SK-N-SH (cell line): ENCODE data around the gene TBC1D9B. TPM values are rescaled to one million over a fixed set of nuclear protein-coding genes. Genes with fewer than 3 reads are reported as not detected.

Source experiments
- CTCF ChIA-PET: fragments of 300-600, 350-600 bp; formaldehyde crosslinking; extraction: SDS; loops from one replicate; lab custom pipeline; 2021; lab: Yijun Ruan, JAX
- POLR2A ChIA-PET: fragments of 350-600 bp; sonication (Branson Sonifier 250); formaldehyde crosslinking; extraction: SDS; loops from one replicate; lab custom pipeline; 2020; ENCODE audit warnings: antibody characterized with exemption, inconsistent platforms; lab: Yijun Ruan, JAX
- DNase-seq: peaks from one replicate; pipeline ENCODE4 v3.0.0; 2012
- H2AFZ ChIP-seq: fragments of 200-600 bp; sonication (generic); 2 replicates; pipeline ENCODE4 v1.8.1; 2016; ENCODE audit warnings: antibody characterized with exemption, mild to moderate bottlenecking, low read depth
- H3F3A ChIP-seq: fragments of 200-600 bp; sonication (generic); replicated peaks from 2 replicates; pipeline ENCODE3; 2016; ENCODE audit warnings: antibody characterized with exemption, mild to moderate bottlenecking; ENCODE audit not compliant: insufficient read depth
- H3K27ac ChIP-seq, 2 experiments: fragments of 200-500 bp in 1 of 2; fragments of 200-600 bp in 1 of 2; sonication (Bioruptor generic) in 1 of 2; sonication (generic), shearing (Covaris generic) in 1 of 2; 2 replicates each; pipeline versions ENCODE4 v1.5.1 to v1.6.1; 2014 to 2016; ENCODE audit warnings: low read depth in 2 of 2, inconsistent platforms in 1 of 2, low read length in 1 of 2, mild to moderate bottlenecking in 1 of 2, mixed read lengths in 1 of 2
- H3K27me3 ChIP-seq: fragments of 200-600 bp; sonication (generic), shearing (Covaris generic); 2 replicates; pipeline ENCODE4 v1.6.1; 2016; ENCODE audit warnings: mixed run types; ENCODE audit not compliant: insufficient read depth
- H3K36me3 ChIP-seq, 2 experiments: fragments of 200-500 bp in 1 of 2; fragments of 200-600 bp in 1 of 2; sonication (Bioruptor generic) in 1 of 2; sonication (generic) in 1 of 2; replicated peaks in 1 of 2; 2 replicates each; pipeline versions ENCODE3 to v1.5.1; 2014 to 2016; ENCODE audit warnings: low read length in 1 of 2, mild to moderate bottlenecking in 1 of 2; ENCODE audit not compliant: insufficient read depth in 2 of 2, control insufficient read depth in 1 of 2
- H3K4me1 ChIP-seq, 2 experiments: fragments of 200-500 bp in 1 of 2; fragments of 200-600 bp in 1 of 2; sonication (Bioruptor generic) in 1 of 2; sonication (generic), shearing (Covaris generic) in 1 of 2; 2 replicates each; pipeline versions ENCODE4 v1.5.1 to v1.6.1; 2014 to 2016; ENCODE audit warnings: low read depth in 1 of 2, low read length in 1 of 2, mixed run types in 1 of 2; ENCODE audit not compliant: insufficient read depth in 2 of 2, control insufficient read depth in 1 of 2
- H3K4me2 ChIP-seq: fragments of 200-600 bp; sonication (generic), shearing (Covaris generic); 2 replicates; pipeline ENCODE4 v1.6.1; 2017; ENCODE audit warnings: mixed run types
- H3K4me3 ChIP-seq, 2 experiments: fragments of 200-500 bp in 1 of 2; fragments of 200-600 bp in 1 of 2; sonication (Bioruptor generic) in 1 of 2; sonication (generic), shearing (Covaris generic) in 1 of 2; 2 replicates each; pipeline versions ENCODE4 v1.5.1 to v1.8.1; 2014 to 2016; ENCODE audit warnings: low read depth in 2 of 2, inconsistent platforms in 1 of 2, low read length in 1 of 2, mild to moderate bottlenecking in 1 of 2, mixed read lengths in 1 of 2, moderate library complexity in 1 of 2
- H3K79me2 ChIP-seq: fragments of 200-600 bp; sonication (generic); 2 replicates; pipeline ENCODE4 v1.8.1; 2017; ENCODE audit warnings: mild to moderate bottlenecking; ENCODE audit not compliant: insufficient read depth
- H3K9ac ChIP-seq: fragments of 200-600 bp; sonication (generic); 2 replicates; pipeline ENCODE4 v1.6.1; 2017; ENCODE audit warnings: mixed run types
- H3K9me2 ChIP-seq: fragments of 200-600 bp; sonication (generic); 2 replicates; pipeline ENCODE4 v1.6.1; 2017; ENCODE audit warnings: mixed run types
- H3K9me3 ChIP-seq: fragments of 200-600 bp; sonication (generic); 2 replicates; pipeline ENCODE4 v1.6.1; 2017; ENCODE audit warnings: mixed run types, mild to moderate bottlenecking, moderate library complexity
- H4K20me1 ChIP-seq: fragments of 200-600 bp; sonication (generic); 2 replicates; pipeline ENCODE4 v1.6.1; 2017; ENCODE audit warnings: mild to moderate bottlenecking, mixed run types; ENCODE audit not compliant: insufficient read depth
- CHD2 ChIP-seq: fragments of 150-350 bp; IDR thresholded peaks from 2 replicates; pipeline ENCODE4 v1.6.1; 2018; ENCODE audit warnings: low read length; ENCODE audit not compliant: partially characterized antibody
- EZH2phosphoT487 ChIP-seq: fragments of 200-600 bp; sonication (generic); IDR thresholded peaks from 2 replicates; pipeline ENCODE4 v1.6.1; 2017; ENCODE audit warnings: low read depth, mixed run types, mild to moderate bottlenecking, antibody characterized with exemption, moderate library complexity, borderline replicate concordance
- FOXJ3 ChIP-seq: sonication (generic); formaldehyde crosslinking; IDR thresholded peaks from 2 replicates; pipeline ENCODE4 v1.5.1; 2020; ENCODE audit warnings: mild to moderate bottlenecking, missing genetic modification reagents
- GABPA ChIP-seq: IDR thresholded peaks from 2 replicates; pipeline ENCODE4 v1.4.0; 2012; ENCODE audit warnings: low read depth, mild to moderate bottlenecking
- GATA2 ChIP-seq: sonication (generic); formaldehyde crosslinking; IDR thresholded peaks from 2 replicates; pipeline ENCODE4 v1.5.0; 2020; ENCODE audit warnings: mild to moderate bottlenecking, missing genetic modification reagents
- IRF3 ChIP-seq: fragments of 150-350 bp; IDR thresholded peaks from 2 replicates; pipeline ENCODE4 v1.6.1; 2016; ENCODE audit warnings: mild to moderate bottlenecking, low read depth, low read length
- MEF2A ChIP-seq: IDR thresholded peaks from 2 replicates; pipeline ENCODE4 v1.4.0; 2012; ENCODE audit warnings: low read depth, borderline replicate concordance
- MXI1 ChIP-seq: IDR thresholded peaks from 2 replicates; pipeline ENCODE4 v1.6.1; 2012; ENCODE audit warnings: mild to moderate bottlenecking, low read depth, low read length, improper control_type of control experiment
- NRF1 ChIP-seq: IDR thresholded peaks from 2 replicates; pipeline ENCODE4 v1.6.1; 2012; ENCODE audit warnings: low read depth, mild to moderate bottlenecking, low read length
- PBX3 ChIP-seq: IDR thresholded peaks from 2 replicates; pipeline ENCODE4; 2012
- POLR2AphosphoS5 ChIP-seq: IDR thresholded peaks from 2 replicates; pipeline ENCODE4 v1.6.1; 2012; ENCODE audit warnings: low read depth, low read length
- REST ChIP-seq: IDR thresholded peaks from 2 replicates; pipeline ENCODE4 v1.6.1; 2012; ENCODE audit warnings: mild to moderate bottlenecking, low read depth, low read length, moderate library complexity
- RXRA ChIP-seq: IDR thresholded peaks from 2 replicates; pipeline ENCODE4 v1.4.0; 2012; ENCODE audit warnings: low read depth, mild to moderate bottlenecking, borderline replicate concordance
- SIN3A ChIP-seq: IDR thresholded peaks from 2 replicates; pipeline ENCODE4 v1.6.1; 2012; ENCODE audit warnings: low read depth, mild to moderate bottlenecking, low read length, moderate library complexity, borderline replicate concordance
- TCF12 ChIP-seq: IDR thresholded peaks from 2 replicates; pipeline ENCODE4 v1.4.0; 2012
- TEAD4 ChIP-seq: IDR thresholded peaks from 2 replicates; pipeline ENCODE4 v1.4.0; 2012; ENCODE audit warnings: mild to moderate bottlenecking, borderline replicate concordance; ENCODE audit not compliant: insufficient read depth
- WGBS: methylation state at CpG from one replicate; pipeline ENCODE4 v1.1.6; 2017; ENCODE audit warnings: low lambda C conversion rate; 5-methylcytosine and 5-hydroxymethylcytosine counted together
- polyA plus RNA-seq, 3 experiments: library from polyadenylated mRNA; depleted of rRNA; stranded (reverse); fragments of >200 nt; gene quantifications; 2 replicates each; pipeline ENCODE4 v1.2.3, GENCODE V29; 2012
- TF ChIP-seq, protein P1 (sequence below): IDR thresholded peaks from 2 replicates; pipeline ENCODE4 v1.4.0; 2012; ENCODE audit warnings: low read depth, borderline replicate concordance
- TF ChIP-seq, protein P2 (sequence below): IDR thresholded peaks from 2 replicates; pipeline ENCODE4 v1.4.0; 2012; ENCODE audit warnings: low read depth
- TF ChIP-seq, protein P3 (sequence below): fragments of 150-350 bp; IDR thresholded peaks from 2 replicates; pipeline ENCODE4 v1.6.1; 2017; ENCODE audit warnings: antibody characterized with exemption, low read length, low read depth, borderline replicate concordance

TBC1D9B gene
- polyA plus RNA-seq, 1 of the 3 experiments (the other 2 are of a cell fraction) = 75.6 TPM

DNA sequence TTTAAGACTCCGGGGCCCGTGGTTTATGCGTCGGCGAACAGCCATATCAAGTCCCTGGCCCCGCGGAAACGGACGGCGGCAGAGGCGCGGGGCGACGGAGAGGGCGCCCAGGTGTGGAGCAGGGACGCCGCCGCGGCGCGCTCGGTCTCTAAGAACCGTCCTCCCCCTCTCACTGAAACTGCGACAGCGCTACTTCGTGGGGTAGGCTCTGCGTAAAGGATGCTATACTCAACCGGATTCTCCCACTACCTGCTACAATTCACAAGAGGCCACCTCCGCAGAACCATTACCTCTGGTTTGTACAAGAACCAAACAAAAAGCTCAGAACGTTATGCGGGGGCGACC, 49.5 kb downstream of the TBC1D9B start:
- no peaks in the 10 kb centered on the region for H3K27me3 ChIP-seq
- CTCF ChIA-PET = interaction anchor here (0.8 kb wide), 1 partner anchor 11 kb away, joined by 3 read pairs; no protein-coding TSS in a partner anchor
- no peaks in the 10 kb centered on the region for H4K20me1 ChIP-seq
- WGBS = 0% methylated on average over 4 of the region's 32 CpGs
- peaks cover 5 to 9% of the 10 kb centered on the region in 2 experiments; a peak in 1 of 4 replicates for H3K4me1 ChIP-seq
- H3K79me2 ChIP-seq = peaks cover 31% of the 10 kb centered on the region
- POLR2A ChIA-PET = interaction anchor here (1.0 to 1.2 kb wide), 2 partner anchors 10 to 36 kb away, joined by 3 read pairs; no protein-coding TSS in a partner anchor
- H3K9ac ChIP-seq = peak overlapping the region; percentile 79; the same call in 1 of the 2 replicates
- H2AFZ ChIP-seq = peak overlapping the region; percentile 97; the same call in 1 of the 2 replicates
- H3K27ac ChIP-seq = peak overlapping the region; percentile 70 to 74; a peak in 3 of 4 replicates
- TF ChIP-seq IRF3 = no peak
- 0 out of 2 replicates have a peak, but pooled peaks have one; percentile 28 for TF ChIP-seq SIN3A
- no peak for TF ChIP-seq TEAD4
- TF ChIP-seq, all 33 proteins: peak for 1
- Histone ChIP-seq H3K4me2 (peak overlapping the region; percentile 95), H3K9me3 (no peaks in the 10 kb centered on the region), H3K4me3 (peak overlapping the region; percentile 81 to 100), H3F3A (peaks cover 13% of the 10 kb centered on the region), H3K36me3 (peaks cover 11 to 18% of the 10 kb centered on the region in 2 experiments), H3K9me2 (no peaks in the 10 kb centered on the region)
- DNase-seq = peak; percentile 72

GRCh38 chr5:179854356-179854755, 53.3 kb downstream of the TBC1D9B start:
- no peak overlapping the region for H3K27ac ChIP-seq
- no peak for DNase-seq
- WGBS = 96% methylated on average over 8 of the region's 8 CpGs
- no peaks in the 10 kb centered on the region for H3K27me3 ChIP-seq
- H3F3A ChIP-seq = peaks cover 4% of the 10 kb centered on the region
- no peak overlapping the region for H2AFZ ChIP-seq
- H3K9me2 ChIP-seq = no peaks in the 10 kb centered on the region
- no peak overlapping the region; a peak in 1 of 4 replicates for H3K4me3 ChIP-seq
- H3K4me1 ChIP-seq = no peaks in the 10 kb centered on the region
- H3K9me3 ChIP-seq = no peaks in the 10 kb centered on the region
- H3K36me3 ChIP-seq = peaks cover 21 to 26% of the 10 kb centered on the region in 2 experiments
- TF ChIP-seq MEF2A = no peak
- TF ChIP-seq FOXJ3 = no peak
- TF ChIP-seq PBX3 = no peak
- no peak for TF ChIP-seq TCF12
- TF ChIP-seq, protein P1, sequence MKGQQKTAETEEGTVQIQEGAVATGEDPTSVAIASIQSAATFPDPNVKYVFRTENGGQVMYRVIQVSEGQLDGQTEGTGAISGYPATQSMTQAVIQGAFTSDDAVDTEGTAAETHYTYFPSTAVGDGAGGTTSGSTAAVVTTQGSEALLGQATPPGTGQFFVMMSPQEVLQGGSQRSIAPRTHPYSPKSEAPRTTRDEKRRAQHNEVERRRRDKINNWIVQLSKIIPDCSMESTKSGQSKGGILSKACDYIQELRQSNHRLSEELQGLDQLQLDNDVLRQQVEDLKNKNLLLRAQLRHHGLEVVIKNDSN = no peak
- no peak for TF ChIP-seq GABPA
- no peak for TF ChIP-seq SIN3A
- TF ChIP-seq RXRA = no peak
- no peak for TF ChIP-seq NRF1
- TF ChIP-seq MXI1 = no peak
- TF ChIP-seq GATA2 = no peak
- TF ChIP-seq, protein P2, sequence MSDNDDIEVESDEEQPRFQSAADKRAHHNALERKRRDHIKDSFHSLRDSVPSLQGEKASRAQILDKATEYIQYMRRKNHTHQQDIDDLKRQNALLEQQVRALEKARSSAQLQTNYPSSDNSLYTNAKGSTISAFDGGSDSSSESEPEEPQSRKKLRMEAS = no peak
- no peak for TF ChIP-seq EZH2phosphoT487
- no peak for TF ChIP-seq POLR2AphosphoS5
- TF ChIP-seq, protein P3, sequence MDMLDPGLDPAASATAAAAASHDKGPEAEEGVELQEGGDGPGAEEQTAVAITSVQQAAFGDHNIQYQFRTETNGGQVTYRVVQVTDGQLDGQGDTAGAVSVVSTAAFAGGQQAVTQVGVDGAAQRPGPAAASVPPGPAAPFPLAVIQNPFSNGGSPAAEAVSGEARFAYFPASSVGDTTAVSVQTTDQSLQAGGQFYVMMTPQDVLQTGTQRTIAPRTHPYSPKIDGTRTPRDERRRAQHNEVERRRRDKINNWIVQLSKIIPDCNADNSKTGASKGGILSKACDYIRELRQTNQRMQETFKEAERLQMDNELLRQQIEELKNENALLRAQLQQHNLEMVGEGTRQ = no peak
- no peak for TF ChIP-seq CHD2
- no peak for TF ChIP-seq REST
- CTCF ChIA-PET = interaction anchor here (1.2 kb wide), 1 partner anchor 355 kb away, joined by 3 read pairs; the partner anchor contains the start of gene RASGEF1C
- H3K79me2 ChIP-seq = peaks cover 31% of the 10 kb centered on the region
- no peaks in the 10 kb centered on the region for H4K20me1 ChIP-seq
- H3K4me2 ChIP-seq = no peak overlapping the region
- H3K9ac ChIP-seq = no peak overlapping the region
- POLR2A ChIA-PET = no interaction called here
